CD4-positive, alpha-beta T cell treated with Interleukin-4 for 1 hour (primary cell): ENCODE results near the gene SLC6A11.

Experiments
- DNase-seq, 2 donors: peaks; one replicate each; pipeline ENCODE4 v3.0.0-alpha.2; 2020 to 2022

The SLC6A11 gene

DNA sequence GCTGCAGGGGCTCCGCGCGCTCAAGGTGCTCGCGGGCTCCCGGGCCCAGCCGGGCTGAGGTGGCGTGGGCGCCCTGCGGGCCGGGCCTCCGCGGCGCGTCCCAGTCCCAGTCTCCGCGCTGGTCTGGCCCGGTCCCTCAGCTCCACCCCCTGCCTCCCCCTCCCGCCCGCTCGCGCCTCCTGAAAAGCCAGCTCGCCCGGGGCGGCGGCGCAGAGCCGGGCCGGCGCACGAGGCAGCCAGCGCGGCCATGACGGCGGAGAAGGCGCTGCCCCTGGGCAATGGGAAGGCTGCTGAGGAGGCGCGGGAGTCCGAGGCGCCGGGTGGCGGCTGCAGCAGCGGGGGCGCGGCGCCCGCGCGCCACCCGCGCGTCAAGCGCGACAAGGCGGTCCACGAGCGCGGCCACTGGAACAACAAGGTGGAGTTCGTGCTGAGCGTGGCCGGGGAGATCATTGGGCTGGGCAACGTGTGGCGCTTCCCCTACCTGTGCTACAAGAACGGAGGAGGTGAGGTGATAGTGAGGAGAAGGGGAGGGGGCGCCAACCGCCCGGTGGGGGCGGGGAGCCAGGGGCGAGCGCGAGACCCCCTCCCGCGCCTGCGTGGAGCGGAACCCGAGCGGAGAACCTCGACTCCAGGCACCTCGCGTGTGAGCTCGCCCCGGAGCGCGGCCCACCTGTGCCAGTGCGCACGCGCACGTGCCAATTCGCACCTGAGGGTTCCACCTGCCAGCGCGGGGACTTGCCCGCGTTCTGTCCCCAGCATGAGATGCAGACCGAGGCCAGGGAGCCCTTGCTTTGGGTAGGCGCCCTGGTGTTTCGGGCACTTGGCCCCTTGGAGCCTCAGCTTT is at the start of gene SLC6A11:
SLC6A11 (plus strand) TSS at position 210 of the 844 bp plus-strand sequence; CDS start at position 248, 38 bp downstream.
- no peak for DNase-seq

DNA sequence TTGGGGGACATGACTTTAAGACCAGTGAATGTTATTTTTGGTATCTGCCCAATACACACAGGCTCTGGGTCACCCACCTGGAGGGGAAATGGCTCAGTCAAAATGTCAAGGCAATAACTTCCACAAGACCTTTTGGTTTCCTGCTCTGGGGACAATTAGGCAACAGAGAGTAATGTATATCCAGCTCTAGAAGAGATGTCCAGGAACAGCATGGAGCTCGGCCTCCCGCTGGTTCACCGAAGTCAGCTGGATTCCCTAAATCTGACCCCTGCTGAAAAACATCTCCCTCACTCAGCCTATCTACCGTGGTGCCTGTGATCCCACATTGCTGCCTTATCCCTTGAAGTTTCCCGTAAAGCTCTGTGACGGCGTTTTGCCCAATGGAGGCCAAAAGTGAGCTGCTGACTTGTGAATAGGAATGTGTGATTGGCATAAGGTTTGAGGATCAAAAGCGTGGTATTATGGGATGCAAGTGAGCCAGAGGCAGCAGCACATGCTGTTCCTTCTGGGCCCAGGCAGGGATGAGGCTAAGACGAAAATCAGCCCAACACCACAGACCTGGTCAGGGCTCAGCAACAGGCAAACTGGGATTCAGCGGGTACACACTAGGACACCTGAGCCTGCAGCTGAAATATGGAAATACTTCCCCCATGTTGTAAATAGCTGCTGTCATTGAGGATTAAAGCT is 47.2 kb upstream of the SLC6A11 start:
- DNase-seq: no peak

DNA sequence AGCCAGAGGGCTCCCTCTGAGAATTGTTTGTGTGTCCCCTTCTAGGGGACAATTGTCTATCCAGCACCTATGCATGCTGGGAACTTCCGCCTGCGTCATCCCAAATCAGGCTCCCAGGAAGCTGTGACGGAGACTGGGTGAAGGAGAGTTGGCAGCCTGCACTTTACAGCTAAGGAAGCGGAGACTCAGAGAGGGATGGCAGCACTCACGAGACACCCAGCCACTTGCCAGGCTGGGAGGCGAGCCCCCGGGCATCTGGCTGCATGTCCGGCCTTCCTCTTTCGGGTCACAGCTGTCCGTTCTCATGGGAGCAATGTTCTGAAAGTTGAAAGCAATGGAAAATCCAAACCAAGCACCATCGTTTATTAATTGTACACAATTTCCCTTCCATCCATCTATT is 45.5 kb upstream of the SLC6A11 start:
- no peak for DNase-seq

DNA sequence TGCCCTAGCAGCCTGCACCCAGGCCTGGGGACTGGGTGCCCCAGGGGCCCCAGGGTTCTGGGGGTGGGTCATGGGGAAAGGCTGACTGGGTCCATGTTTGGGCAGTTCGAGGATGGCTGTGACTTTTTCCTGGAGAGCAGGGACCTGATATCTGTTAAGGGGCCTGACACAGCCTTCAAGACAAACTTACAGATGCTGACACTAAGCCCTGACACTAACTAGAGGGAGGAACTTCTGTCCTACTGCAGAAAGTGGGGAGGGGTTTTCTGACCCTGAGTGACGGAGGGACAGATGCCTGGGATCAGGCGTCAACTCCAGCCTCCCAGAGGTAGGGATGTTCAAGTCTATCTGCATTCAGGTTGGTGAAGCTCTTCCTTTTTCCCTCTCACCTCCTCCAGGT is 45.0 kb upstream of the SLC6A11 start:
- DNase-seq: no peak

DNA sequence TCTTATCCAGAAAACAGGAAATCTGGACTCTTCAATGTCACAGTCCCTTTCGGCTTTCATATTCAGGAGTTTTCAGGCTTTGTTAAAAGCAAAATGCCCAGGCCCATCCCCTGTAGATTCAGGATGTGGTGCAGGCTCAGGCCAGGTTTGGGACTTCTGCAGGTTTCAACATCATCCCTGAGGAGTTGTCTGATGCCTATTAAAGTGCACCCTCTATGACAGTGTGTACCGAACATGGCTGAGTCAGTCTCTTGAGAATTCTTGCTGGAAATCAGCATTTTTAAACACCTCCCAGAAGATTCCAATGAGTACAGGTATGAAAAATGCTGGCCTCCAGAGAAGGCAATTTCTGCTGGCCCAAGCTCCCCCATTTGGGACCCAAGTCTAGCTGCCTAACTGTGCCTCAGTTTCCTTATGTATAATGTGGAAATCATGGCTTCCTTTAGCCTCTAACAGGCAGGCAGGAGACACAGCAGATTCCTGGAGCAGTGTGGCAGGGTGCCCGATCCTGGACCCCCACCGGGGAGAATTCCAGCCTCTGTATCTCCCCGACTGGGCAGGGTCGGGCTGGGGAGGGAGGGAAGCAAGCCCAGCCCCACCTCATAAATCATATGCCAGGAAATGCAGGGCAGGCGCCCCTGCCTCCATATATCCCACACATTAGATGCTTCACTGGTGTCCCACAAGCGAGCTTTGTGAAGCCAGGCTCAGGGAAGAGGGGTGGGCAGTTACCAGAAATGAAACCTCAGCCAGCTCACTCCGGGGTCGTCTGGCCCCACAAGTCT is 44.4 kb upstream of the SLC6A11 start:
- no peak for DNase-seq

DNA sequence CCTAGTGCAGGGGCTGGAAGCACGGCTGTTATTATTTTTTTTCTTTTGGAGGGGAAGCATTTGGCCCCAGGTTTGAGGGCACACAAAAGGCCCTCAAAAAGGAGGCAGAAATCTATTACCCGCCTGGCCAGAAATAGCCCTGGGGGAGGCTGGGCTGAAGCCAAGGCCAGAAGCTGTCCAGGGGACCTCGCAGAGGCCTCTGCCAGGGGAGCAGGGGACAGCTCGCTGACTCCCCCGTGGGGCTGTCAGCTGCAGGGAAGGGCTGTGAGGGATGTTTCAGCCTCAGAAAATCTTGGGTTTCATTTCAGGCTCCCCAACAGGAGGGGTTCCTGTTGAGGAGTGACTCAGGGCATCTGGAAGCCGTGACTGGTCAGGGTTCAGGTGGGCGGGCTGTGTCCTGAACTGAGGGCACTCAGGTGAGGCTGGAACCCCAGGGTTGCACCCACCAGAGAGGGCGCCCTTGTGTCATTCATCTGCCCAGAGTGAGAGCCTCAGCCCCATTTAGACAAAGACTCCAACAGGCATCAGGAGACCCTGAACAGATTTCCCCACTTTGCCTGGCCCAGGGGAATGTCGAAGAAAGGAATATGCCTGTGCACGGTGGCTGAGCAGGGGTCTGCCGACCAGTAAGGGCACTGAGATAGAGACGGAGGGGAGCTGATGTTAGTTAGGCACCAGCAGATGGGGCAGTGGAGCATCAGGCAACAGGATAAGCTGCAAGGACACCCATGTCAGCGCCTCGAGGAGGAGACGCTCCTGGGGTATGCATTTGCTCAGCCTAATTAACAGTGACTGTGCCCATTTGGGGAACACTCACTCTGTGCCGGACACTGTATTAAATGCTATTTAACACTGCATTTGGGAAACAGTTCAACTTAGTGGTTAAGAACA is 43.5 kb upstream of the SLC6A11 start:
- no peak for DNase-seq

DNA sequence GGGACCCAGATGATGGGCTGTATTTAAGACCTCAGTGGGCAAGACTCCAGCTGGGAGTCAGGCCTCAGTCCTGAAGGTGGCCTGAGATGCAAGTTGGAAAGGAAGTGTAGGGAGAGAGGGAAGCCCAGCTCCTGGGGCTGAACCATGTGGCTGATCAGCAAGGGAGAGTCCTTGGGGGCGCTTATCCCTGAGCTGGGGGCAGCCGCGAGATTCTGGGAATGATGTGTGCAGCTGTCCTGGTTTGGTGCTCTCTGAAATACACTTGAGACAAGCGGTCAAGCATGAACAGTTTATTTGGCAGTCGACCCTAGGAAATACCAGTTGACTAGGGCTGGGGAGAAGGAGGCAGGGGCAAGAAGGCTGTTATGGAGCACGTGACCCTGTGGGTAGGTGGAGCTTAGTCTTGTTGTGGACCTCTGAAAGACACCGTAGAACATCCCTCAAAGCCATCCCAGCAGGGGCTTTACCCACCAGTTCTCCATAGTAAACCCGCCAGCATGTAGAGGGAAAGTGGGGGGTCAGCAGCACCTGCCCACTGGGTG is 41.8 kb upstream of the SLC6A11 start:
- no peak for DNase-seq

DNA sequence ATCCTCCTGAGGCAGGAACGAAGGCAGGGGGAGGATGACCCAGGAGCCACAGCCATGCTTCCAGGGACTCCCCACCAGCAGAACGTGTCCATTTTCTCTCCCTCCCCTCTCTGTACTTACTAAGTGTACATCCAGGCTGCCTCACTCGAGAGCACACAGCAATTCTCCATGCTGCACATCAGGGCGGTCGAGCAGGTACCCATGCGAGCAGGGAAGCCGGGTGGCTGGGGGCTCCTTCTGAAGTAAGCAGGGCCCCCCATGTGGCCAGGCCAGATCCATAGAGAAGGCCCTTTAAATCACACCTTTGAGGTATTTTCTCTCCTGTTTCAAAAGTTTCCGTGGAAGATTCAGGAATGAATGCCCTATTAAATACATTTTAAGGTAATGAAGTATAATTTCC is 41.2 kb upstream of the SLC6A11 start:
- DNase-seq: no peak

DNA sequence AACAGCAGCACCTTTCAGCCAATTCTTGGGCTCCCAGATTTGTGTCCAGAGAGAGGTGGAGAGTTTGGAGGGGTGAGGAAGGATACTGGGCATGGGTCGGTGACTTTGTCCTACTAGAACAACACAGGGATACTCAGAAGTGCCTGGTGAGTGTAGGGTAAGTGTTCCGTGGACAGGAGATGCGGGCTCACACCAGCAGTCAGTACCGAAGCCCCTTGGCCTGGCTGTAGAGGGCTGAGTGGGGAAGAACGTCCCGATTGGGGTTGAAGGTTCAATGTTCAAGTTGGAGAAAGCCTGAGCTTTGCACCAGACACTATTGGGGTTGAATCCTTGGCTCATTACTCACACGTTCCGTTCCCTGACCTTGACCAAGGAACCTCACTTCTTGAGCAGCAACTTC is 40.8 kb upstream of the SLC6A11 start:
- no peak for DNase-seq

DNA sequence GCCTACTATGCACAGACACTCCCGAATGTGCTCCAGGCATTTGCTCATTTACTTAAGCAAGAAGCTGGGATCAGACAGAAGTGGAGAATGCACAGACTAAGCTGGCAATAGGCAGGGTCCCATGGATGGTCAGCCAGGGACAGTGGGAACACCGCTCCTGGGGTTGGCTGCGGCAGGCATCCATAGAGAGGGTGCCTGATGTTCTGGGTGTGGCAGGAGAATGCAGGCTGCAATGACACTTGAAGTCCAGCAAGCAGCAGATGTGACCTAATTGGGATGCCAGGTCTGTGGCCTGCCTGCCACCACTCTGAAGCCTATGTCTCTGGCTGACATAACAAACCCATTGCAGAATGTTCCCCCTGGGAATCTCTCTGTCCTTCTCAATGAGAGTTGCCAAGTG is 40.2 kb upstream of the SLC6A11 start:
- DNase-seq: no peak

DNA sequence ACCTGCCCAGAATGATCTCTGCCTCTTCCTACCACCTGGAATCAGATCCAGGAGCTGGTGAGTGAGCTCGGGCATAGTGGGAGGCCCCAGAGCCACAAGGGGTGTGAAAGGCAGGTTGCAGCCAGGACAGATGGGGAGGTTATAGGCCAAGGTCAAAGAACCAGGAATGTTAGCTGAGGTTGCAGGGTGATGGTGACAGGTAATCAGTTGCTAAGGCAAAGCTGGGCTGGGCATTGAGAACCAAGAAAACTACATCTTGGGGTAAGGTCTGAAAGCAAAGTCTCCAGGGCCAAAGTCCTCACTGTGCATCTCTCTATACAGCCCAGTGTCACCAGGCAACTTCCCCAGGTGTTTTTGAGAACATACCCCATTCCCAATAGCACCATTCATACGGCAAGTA is 38.4 kb upstream of the SLC6A11 start:
- DNase-seq: no peak

DNA sequence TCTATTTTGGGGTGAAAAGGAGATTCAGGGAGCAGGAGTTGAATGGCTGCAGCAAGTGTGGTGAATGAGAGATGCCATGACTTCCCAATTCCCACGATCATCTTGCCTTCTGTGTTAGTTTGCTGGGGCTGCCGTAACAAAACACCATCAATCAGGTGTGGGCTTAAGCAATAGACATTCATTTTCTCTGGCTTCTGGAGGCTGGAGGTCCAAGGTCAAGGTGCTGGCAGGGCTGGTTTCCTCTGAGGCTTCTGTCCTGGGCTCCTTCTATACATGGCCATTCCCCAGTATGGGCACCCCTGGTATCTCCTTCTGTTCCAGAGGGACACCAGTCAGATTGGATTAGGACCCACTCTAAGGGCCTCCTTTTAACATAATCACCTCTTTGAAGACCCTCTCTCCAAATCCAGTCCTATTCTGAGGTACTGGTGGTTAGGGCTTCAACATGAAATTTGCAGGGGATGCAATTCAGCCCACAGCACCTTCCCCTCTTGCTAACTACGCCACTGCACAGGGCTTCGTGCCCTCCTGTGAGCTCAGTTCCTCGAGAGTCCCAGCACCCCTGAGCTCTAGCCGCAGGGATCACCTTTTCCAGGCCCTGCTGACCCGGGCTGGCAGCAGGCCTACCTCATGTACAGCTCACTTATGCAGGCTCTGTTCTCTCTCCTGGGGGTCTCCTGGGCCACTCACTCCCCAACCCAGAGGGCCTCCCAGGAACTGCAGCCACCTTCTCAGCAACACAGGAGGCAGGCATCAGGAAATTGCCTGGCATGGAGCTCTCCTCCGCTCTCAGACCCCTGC is 37.3 kb upstream of the SLC6A11 start:
- DNase-seq: no peak

DNA sequence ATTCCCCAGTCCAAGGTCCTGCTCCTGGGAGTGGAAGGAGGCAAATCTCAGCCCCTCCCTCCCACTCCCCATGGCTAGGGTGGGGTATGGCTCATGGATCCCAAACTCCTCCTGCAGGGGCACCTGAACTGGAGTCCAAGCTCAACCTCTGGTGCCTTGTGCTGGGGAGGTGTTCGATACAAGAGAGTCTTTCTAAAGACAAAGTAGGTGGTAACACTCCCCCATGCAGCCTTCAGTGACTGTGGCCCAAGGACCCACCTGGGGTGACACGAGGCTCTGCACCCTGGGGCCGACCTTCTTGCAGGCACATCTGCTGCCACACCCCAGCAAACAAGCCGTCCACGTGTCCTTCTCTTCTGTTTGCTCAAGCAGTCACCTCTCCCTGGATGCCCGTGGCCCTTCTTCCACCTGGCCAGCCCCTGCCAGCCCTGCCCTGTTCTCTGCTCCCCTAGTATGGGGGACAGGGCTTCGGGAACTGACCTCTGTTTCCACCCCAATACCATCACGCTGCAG is 36.7 kb upstream of the SLC6A11 start:
- DNase-seq: no peak

DNA sequence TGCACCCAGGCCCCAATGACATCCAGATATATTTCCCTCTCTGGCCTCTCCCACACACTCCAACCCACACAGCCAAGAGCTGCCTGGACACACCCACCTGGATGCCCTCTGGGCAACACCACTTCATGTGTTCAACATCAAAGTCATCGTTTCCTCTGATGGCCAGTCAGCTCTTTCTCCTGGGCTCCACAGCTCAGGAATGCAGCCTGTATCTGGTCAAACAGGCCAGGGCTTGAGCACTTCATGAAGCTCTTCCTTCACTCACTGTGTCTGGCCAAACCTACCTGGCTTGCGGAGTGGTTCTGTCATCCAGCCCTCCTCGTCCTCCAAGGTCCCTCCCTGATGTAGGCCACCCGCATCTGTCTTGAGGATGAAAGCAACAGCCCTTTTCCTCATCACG is 35.8 kb upstream of the SLC6A11 start:
- no peak for DNase-seq

DNA sequence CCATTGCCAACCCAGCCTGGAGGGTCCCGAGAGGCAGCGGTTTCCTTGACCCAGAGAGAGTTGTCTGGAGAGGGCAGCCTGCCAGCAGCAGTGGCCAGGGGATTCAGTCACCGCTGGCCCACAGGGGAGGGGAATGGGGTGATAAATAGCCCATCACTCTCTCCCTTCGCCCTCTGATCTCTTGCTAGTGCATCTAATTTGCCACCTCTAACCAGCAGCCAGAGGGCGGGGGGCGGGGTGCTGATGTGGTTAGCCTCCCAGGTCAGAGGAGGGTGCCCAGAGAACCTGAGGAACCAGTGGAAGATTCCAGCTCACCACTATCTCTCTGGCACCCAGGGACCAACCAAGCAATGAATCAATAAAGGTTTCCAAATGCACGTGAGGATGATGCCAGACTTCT is 35.1 kb upstream of the SLC6A11 start:
- no peak for DNase-seq

DNA sequence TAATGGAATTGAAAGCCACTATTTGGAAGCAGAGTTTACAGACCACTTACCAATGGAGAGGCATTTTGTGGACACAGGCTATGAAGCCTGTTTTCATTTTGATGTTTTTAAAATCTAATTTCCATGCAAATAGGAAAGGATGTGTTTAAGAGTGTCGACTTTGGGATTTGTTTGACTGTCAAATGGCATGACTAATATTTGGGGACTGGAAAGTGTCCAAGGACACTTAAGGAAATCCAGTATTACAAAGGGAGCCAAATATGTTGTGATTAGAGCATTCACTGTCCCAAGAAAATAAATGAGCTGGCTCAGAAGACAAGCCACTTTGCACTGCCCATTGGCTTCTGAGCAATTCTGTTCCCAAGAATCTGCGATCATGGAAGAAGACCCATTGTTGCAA is 34.0 kb upstream of the SLC6A11 start:
- DNase-seq: no peak

DNA sequence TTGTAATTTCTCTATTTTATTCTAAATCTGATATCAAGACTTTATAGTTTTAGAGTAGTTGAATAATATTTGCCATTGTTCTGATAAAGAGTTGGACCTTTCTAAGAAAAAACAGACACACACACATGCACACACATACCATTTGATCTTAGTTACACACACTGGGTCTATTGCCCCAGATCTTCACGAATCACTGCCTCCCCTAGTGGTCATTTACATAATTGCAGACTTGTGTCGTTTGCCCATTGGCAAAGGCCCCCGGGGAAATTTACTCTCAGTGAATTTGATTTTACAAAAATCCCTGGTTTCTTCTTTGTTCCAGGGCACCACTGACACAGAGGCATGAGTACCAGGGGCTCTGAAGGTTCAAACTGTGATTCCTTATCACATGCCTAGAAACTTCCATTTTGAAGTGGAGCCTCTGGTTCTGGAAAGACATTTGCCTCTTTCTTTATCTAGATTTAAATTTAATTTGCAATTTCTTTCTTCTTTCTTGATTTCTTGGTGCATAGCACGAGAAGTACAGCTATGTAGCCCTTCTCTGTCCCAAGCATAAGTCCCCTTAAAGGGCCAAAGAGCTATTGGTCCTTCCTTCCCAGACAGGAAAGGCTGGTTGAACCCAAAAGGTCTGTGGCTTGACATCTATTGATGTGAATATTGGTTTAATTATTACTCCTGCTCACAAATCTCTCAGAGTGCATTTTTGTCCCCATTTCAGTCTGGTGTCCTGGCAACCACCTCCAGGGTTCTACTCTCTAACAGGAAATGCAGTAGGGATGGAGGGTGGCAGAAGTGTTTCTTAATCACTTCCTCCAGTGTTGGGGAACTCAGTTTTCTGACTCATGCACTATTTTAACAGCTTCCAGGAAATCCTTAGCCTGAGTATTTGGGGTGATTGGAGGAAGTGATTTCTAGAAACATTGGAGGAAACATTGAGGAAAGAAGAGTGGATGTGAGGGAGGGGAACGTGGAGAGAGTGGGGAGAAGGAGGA is 32.4 kb upstream of the SLC6A11 start:
- peak in 1 of 2 donors; percentile 34 for DNase-seq

DNA sequence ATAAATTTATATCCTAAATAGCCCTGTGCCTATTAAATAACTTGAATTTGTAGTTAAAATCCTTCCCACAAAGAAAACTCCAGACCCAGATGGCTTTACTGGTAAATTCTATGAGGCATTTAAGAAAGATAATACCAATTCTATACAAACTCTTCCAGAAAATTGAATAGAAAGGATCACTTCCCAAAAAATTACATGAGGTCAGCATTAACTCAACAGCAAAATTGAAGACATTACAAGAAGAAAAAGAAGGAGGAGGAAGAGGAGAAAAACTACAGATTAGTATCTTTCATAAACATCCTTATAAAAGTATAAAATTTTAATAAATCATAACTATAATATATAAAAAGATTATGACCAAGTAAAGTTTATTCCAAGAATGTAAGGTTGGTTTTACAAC is 29.4 kb upstream of the SLC6A11 start:
- DNase-seq: no peak

DNA sequence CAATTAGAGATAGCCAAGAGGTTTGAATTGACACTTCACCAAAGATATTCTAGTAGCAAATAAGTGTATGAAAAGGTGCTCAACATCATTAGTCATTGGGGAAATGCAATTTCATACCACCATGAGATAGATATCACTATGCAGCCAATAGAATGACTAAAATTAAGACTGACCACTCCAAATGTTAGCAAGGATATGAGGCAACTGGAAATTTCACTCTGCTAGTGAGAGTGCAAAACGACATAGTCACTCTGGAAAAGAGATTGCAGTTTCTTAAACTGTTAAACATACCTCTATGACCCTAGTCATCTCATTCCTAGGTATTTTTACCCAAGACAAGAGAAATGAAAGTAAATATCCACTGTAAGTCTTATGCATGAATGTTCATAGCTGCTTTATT is 27.6 kb upstream of the SLC6A11 start:
- no peak for DNase-seq

DNA sequence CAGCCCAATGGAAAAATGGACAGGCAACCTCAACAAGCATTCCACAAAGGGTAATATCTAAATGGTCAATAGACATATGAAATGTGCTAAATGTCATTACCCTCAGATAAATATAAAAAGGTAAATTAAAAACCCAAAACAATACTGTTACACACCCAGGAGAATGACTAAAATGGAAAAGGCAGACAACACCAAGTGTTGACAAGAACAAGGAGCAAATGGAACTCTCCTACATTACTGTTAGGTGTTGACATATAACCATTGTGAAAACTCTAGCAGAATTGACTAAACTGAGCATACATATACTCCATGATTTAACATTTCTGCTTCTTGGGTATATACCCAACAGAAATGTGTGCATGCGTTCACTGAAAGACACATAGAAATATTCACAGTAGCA is 25.3 kb upstream of the SLC6A11 start:
- DNase-seq: no peak
